Cardiac septum (tissue), 1 donor: ENCODE results near the gene ZNF100. TPM values are rescaled to one million over a fixed set of nuclear protein-coding genes. Genes with fewer than 3 reads are reported as not detected.
"Not testable (repeated sequence)": the region's sequence is repeated elsewhere in the genome, so short reads cannot be mapped to it uniquely, and the experiment has no call there.

Source experiments
- DNase-seq: peaks from one replicate; pipeline ENCODE4 v3.0.0-alpha.2; 2020; ENCODE audit warnings: low spot score
- intact Hi-C: fragments of 100-400 bp; cut with DNase I; formaldehyde crosslinking; loops from one replicate; pipeline ENCODE4 v1.14.0; 2022
- total RNA-seq: library from RNA; stranded (reverse); fragmentation: NEBNext Ultra II Directional; extraction: Animal tissue kit (Norgen Biotek cat#: 25700); gene quantifications from one replicate; pipeline ENCODE4 v1.2.1, GENCODE V29; 2021
- donor health status: DM: no; HTN: no; CAD: no.

The ZNF100 gene
- total RNA-seq, 1 donor from 2014 or later = 8.0 TPM

DNA sequence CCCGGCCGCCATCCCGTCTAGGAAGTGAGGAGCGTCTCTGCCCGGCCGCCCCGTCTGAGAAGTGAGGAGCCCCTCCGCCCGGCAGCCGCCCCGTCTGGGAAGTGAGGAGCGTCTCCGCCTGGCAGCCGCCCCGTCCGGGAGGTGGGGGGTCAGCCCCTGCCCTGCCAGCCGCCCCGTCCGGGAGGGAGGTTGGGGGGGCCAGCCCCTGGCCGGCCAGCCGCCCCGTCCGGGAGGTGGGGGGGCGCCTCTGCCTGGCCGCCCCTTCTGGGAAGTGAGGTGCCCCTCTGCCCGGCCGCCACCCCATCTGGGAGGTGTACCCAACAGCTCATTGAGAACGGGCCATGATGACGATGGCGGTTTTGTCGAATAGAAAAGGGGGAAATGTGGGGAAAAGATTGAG, 59.5 kb downstream of the ZNF100 start:
- DNase-seq, intact Hi-C loops: not testable (repeated sequence)

GRCh38 chr19:21707065-21707464, 60.3 kb downstream of the ZNF100 start:
- intact Hi-C loops = no loop called here
- DNase-seq = no peak

DNA sequence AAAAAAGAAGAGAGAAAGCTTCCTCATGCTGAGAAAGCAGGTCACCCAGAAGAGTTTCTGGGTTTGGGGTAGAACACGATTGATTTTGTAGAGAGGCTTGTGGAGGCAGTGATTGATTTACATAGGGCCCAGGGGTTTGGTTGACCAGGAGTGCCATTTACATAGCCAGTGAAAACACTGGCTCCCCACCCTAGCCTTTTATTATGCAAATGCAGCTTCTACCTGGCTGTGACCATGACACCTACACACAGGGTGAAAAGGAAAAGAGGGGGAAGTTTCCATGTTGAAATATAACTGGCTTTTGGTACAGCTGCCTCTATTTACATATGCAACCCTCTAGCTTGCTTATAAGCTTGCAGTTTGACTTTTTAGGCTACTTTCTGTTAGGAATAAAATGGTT, 62.0 kb downstream of the ZNF100 start:
- intact Hi-C loops = no loop called here
- no peak for DNase-seq

GRCh38 chr19:21704320-21704719, 63.1 kb downstream of the ZNF100 start:
- no peak for DNase-seq
- intact Hi-C loops = no loop called here

GRCh38 chr19:21699197-21699596, 68.2 kb downstream of the ZNF100 start:
- intact Hi-C loops = loop anchor here (5.0 kb wide), 1 partner anchor 217 kb away; no protein-coding TSS in a partner anchor
- DNase-seq = no peak

- DNase-seq = no peak
- intact Hi-C loops = loop anchor here (5.0 kb wide), 1 partner anchor 216 kb away; no protein-coding TSS in a partner anchor
These were observed 69.2 kb downstream of the ZNF100 start for GRCh38 chr19:21698215-21698614.

DNA sequence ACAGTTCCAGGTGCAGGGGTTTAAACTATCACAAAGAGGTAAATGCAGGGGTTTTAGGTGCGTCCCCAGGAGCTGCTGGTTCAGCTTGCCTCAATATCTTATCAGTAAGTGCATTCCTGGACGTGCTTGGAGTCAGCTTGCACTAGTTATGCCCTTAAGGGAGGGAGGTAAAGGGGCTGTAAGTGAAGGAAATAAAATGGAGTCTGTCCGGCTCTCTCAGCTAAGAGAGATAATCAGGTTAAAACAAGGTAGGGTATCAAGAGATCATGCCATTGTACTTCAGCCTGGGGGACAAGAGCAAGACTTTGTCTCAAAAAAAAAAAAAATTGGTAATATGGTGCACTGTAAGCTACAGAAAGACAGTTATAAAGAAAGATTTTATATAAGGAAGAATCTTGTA, 69.7 kb downstream of the ZNF100 start:
- no peak for DNase-seq
- intact Hi-C loops = loop anchor here (5.0 kb wide), 1 partner anchor 215 kb away; no protein-coding TSS in a partner anchor

DNA sequence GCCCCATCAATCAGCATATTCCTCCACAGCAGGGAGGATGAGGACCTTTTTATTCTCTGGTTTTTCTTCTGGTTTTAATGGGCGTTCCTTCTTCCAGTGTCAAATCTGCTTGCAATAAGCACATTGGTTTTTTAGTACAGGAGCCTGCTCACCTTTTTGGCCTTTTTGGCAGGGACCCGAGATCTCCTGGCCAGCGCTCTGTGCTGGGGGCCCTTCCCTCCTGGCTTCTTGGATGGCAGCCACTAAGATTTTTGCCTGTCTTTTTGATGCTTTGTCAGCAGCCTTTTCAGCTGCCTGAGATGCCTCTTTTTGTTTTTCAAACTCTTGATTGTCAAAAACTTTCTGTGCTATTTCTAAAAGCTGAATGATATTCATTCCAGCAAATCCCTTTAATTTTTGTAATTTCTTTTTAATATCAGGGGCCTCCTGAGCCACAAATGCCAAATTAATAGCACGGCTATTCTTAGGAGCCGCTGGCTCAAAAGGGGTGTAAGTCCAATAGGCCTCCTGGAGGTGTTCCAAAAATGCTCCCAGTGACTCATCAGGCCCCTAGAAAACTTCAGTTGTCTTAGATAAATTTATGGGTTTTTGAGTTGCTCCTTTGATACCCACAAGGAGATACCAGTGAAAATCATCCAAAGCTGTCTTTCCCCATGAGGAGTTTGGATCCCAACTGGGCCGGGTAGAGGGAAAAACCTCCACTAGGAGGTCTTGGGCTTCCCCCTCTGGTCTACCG, 73.0 kb downstream of the ZNF100 start:
- intact Hi-C loops = no loop called here
- DNase-seq = no peak

GRCh38 chr19:21693399-21693798, 74.0 kb downstream of the ZNF100 start:
- intact Hi-C loops = no loop called here

GRCh38 chr19:21691661-21692060, 75.7 kb downstream of the ZNF100 start:
- intact Hi-C loops = no loop called here

More at GRCh38 chr19:21693399-21693798, 74.0 kb downstream of the ZNF100 start:
- DNase-seq = no peak

GRCh38 chr19:21688464-21688863, 78.9 kb downstream of the ZNF100 start:
- intact Hi-C loops = no loop called here
- no peak for DNase-seq

More at GRCh38 chr19:21691661-21692060, 75.7 kb downstream of the ZNF100 start:
- DNase-seq = no peak

- intact Hi-C loops = no loop called here
- DNase-seq = no peak
These were observed 86.7 kb downstream of the ZNF100 start for GRCh38 chr19:21680671-21681070.

DNA sequence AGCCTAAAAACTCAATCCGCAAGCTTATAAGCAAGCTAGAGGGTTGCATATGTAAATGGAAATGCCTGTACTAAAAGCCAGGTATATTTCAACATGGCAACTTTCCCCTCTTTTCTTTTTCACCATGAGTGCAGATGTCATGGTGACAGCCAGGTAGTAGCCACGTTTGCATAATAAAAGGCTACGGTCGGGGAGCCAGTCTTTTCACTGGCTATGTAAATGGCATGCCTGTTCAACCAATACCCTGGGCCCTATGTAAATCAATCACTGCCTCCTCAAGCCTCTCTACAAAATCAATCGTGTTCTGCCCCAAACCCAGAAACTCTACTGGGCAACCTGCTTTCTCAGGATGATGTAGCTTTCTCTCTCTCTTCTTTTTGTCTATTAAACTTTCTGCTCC, 87.4 kb downstream of the ZNF100 start:
- intact Hi-C loops = no loop called here
- no peak for DNase-seq

GRCh38 chr19:21677696-21678418, 89.5 kb downstream of the ZNF100 start:
- intact Hi-C loops = no loop called here
- no peak for DNase-seq

- intact Hi-C loops = no loop called here
These were observed 92.9 kb downstream of the ZNF100 start for GRCh38 chr19:21674454-21674853.

GRCh38 chr19:21673479-21673878, 93.9 kb downstream of the ZNF100 start:
- DNase-seq, intact Hi-C loops: not testable (repeated sequence)

More at GRCh38 chr19:21674454-21674853, 92.9 kb downstream of the ZNF100 start:
- no peak for DNase-seq

Other genes with a start within 250 kb of the ZNF100 start
- gene ZNF43, start 68.6 kb upstream of the ZNF100 start, total RNA-seq = 6.3 TPM
- 31.4 TPM for gene ZNF208, start 243.4 kb upstream of the ZNF100 start, total RNA-seq